T47D (cell line): ENCODE results near the gene ACKR2.

Source experiments
- DNase-seq, 2 experiments: peaks; one replicate each; pipeline versions ENCODE4 v3.0.0 to v3.0.0-alpha.2; 2011 to 2012; ENCODE audit warnings: low read depth in 1 of 2, low spot score in 1 of 2
- JUND ChIP-seq: IDR thresholded peaks from 2 replicates; pipeline ENCODE4 v1.6.1; 2012; ENCODE audit warnings: low read depth
- in situ Hi-C: cut with HindIII; loops from 2 replicates; pipeline ENCODE4 v1.10.0; 2016; ENCODE audit warnings: low sequenced_read_pairs, low pct_unique_long_range_greater_than_20kb

The ACKR2 gene

DNA sequence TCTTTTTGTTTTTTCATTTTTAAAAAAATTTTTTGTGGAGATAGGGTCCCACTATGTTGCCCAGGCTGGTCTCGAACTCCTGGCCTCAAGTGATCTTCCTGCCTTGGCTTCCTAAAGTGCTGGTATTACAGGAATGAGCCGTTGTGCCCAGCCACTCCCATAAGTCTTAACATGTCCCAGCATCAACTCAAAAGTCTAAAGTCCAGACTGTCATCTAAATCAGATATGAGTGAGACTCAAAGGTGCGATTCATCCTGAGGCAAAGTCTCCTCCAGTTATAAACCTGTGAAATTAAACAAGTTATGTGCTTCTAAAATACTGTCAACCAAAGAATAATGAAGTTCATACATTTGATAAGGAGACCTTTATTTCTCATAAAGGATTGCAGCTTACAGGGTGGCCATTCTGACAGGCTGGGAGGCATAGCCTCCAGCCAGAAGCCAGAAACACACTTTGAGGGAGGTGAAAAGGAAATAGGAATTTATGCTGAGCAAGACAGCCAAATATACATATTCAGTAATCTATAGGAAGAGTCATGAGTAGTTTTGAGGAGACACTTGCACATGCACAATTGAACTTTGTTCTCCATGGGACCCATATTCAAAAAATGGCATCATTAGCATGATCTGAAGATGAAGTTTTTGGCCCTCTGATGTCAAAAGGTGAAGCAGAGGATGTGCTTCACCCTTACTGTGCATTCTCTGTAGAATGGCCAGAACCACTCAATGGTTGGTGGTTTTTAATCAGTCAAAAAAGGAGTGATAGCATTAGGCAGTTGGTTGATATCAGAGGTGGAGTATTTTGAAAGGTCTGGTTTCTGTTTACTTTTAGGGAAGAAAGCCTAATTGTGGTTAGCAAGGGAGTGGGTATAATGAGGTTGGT is 85.7 kb downstream of the ACKR2 start:
- no peak for DNase-seq
- in situ Hi-C loops, result no loop called here

DNA sequence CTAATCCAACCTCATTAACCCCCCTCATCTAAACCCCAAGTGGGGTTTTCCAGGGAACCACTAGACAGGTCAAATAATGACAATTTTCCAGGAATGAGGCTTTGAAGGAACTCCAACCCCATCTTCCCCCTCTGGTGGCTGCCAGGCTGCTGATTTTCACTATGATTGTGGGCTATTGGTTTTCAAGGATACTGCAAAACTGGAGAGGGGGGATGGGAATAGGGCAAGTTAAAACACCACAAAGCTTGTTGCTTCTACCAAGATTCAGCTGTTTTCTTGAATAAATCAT is 86.3 kb downstream of the ACKR2 start:
- DNase-seq, result no peak
- TF ChIP-seq JUND, result no peak
- in situ Hi-C loops, result no loop called here

More for the DNA sequence above, 85.7 kb downstream of the ACKR2 start:
- TF ChIP-seq JUND, result no peak

- DNase-seq, result no peak
- no peak for TF ChIP-seq JUND
- in situ Hi-C loops, result no loop called here
These were observed 89.8 kb downstream of the ACKR2 start for GRCh38 chr3:42898896-42899675.

DNA sequence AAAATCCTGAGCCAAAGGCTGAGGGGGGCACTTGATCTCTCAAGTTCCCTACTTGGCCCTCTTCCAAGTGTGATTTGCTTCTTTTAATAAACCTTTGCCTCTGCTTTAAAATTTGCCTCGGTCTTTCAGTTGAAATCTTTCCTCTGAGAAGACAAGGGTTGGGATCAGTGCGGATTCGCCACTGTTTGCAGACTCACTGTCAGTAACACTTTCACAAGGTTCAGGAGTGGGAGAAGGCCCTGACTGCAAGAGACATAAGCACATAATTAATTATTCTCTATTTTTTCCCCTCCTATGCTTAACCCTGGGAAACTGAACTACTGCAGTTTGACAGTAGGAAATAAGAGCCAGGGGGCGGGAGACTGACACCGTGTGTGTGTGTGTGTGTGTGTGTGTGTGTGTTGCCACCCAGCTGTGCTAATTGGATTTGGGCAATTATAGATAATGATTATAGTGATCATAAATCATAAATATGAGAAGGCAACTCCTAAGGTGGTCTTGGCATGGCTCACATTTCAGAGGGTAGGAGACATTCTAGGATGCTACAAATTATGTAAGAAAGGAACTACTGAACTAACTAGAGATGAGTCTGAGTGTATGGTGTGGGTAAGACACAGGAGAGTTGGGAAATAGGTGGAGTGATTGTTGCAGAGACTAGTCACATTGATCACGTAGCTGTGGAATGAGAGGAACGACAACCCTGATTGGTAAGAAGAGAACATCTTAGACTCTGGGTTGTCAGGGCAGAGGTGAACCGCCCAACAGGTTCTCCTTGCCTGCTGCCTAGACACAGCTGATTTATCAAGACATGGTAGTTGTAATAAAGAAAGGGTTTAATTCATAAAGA is 91.2 kb downstream of the ACKR2 start:
- in situ Hi-C loops, result no loop called here
- no peak for TF ChIP-seq JUND
- DNase-seq, result peak in 1 of 2 experiments; percentile 28

DNA sequence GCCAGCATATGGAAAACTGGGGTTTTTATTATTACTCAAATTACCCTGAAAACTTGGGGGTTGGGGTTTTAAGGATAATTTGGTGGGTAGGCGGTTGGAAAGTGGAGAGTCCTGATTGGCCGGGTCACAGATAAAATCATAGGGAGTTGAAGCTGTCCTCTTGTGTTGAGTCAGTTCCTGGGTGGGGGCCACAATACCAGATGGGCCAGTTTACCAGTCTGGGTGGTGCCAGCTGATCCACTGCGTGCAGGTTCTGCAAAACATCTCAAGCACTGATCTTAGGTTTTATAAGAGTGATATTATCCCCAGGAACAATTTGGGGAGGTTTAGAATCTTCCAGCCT is 91.8 kb downstream of the ACKR2 start:
- peak in 1 of 2 experiments; percentile 38 for DNase-seq
- no peak for TF ChIP-seq JUND
- in situ Hi-C loops, result no loop called here

GRCh38 chr3:42902257-42902656 is 93.0 kb downstream of the ACKR2 start:
- no peak for TF ChIP-seq JUND
- DNase-seq, result no peak
- in situ Hi-C loops, result no loop called here

DNA sequence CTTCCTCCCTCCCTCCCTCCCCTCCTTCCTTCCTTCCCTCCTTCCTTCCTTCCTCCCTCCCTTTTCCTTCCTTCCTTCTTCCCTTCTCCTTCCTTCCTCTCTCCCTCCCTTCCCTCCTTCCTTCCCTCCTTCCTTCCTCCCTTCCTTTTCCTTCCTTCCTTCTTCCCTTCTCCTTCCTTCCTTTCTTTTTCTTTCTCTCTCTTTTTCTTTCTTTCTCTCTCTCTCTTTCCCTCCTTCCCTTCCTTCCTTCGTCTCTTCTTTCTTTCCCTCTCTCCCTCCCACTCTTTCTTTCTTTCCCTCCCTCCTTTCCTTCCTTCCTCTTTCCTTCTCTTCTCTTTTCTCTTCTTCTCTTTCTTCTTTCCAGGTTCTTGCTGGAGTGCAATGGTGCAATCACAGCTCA is 94.8 kb downstream of the ACKR2 start:
- no peak for DNase-seq
- no peak for TF ChIP-seq JUND
- in situ Hi-C loops, result no loop called here

DNA sequence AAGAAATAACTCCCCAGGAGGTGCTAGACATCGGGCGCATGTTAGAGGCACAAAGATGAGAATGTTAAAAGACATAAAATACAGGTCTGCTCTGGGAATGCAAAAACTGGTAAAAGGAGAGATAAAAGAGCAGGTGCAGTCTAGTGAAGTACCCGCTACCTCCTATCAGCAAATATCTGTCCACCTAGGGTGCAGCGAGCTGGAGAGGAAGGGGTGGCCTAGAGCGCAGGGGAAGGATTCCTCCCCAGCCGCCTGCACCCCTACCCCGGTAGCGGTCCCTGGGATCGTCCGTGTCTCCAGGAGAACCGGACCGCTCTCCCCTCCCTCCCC is 96.5 kb downstream of the ACKR2 start:
- in situ Hi-C loops, result no loop called here
- no peak for DNase-seq
- no peak for TF ChIP-seq JUND

- DNase-seq, result peak; percentile 36 to 39
- in situ Hi-C loops, result no loop called here
- no peak for TF ChIP-seq JUND
These were observed 97.0 kb downstream of the ACKR2 start, which contains the start of gene ZNF662 for GRCh38 chr3:42906070-42906847. TSS of gene ZNF662 (plus strand) at chr3:42906142. CDS start at chr3:42908115, 1,973 bp downstream.

GRCh38 chr3:42906848-42907183 is 97.6 kb downstream of the ACKR2 start:
- no peak for DNase-seq
- TF ChIP-seq JUND, result no peak
- in situ Hi-C loops, result no loop called here

- TF ChIP-seq JUND, result no peak
- no peak for DNase-seq
- in situ Hi-C loops, result no loop called here
These were observed 99.4 kb downstream of the ACKR2 start for GRCh38 chr3:42908675-42909074.

DNA sequence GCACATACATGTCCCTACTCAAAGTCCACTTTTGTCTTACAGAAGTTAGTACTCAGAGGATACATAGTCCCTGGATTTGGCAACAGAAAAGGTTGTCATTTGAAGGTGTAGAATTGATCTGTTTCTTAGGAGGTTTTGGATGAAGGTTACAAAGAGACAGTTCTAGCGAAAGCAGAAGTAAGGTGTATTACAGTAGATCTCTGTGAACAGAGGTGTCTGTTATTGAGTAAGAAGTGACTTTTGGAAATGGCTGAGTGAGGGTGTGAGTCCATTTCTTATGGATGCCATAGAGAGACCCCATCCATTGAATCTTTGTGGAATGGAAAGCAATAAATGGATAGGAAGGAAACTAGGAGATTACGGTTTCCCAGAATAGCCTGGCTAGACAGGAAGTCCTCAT is 102.3 kb downstream of the ACKR2 start:
- in situ Hi-C loops, result no loop called here
- TF ChIP-seq JUND, result no peak
- no peak for DNase-seq
